ENCODE measurements around the gene ARHGEF10L.
"Not testable (repeated sequence)": the region's sequence is repeated elsewhere in the genome, so short reads cannot be mapped to it uniquely, and the experiment has no call there.

Gene ARHGEF10L

GRCh38 chr1:17539477-17540254 is at the start of gene ARHGEF10L:
Gene ARHGEF10L (plus strand): TSS chr1:17539698. CDS start chr1:17580596, 40,898 bp downstream.
- Histone ChIP-seq H3K4me1 (ENCODE audit: control insufficient read depth in 1 of 2, insufficient read depth in 1 of 2, low read depth in 1 of 2, low read length in 1 of 2) (no peaks in the 10 kb centered on the region), H3K9me3 (no peaks in the 10 kb centered on the region), H3K27ac (no peak within 1 kb of the TSS), H3K36me3 (no peaks in the 10 kb centered on the region), H3K4me3 (ENCODE audit: low read depth in 1 of 2, low read length in 1 of 2) (no peak within 1 kb of the TSS), H3K27me3 (peaks cover 93% of the 10 kb centered on the region)
- TF ChIP-seq CTCF (IDR thresholded peaks at IDR 0.05): no peak

GRCh38 chr1:17489768-17490417 is 49.6 kb upstream of the ARHGEF10L start:
- not testable (repeated sequence) for H3K27ac ChIP-seq

GRCh38 chr1:17490667-17491066 is 48.8 kb upstream of the ARHGEF10L start:
- not testable (repeated sequence) for H3K9me3 ChIP-seq; H3K4me1 ChIP-seq (ENCODE audit: control insufficient read depth in 1 of 2, insufficient read depth in 1 of 2, low read depth in 1 of 2, low read length in 1 of 2); H3K36me3 ChIP-seq; H3K27ac ChIP-seq; H3K27me3 ChIP-seq; H3K4me3 ChIP-seq (ENCODE audit: low read depth in 1 of 2, low read length in 1 of 2)

More at GRCh38 chr1:17489768-17490417, 49.6 kb upstream of the ARHGEF10L start:
- H3K4me1 ChIP-seq (ENCODE audit: control insufficient read depth in 1 of 2, insufficient read depth in 1 of 2, low read depth in 1 of 2, low read length in 1 of 2); H3K4me3 ChIP-seq (ENCODE audit: low read depth in 1 of 2, low read length in 1 of 2); H3K36me3 ChIP-seq; H3K9me3 ChIP-seq; H3K27me3 ChIP-seq: not testable (repeated sequence)

GRCh38 chr1:17494114-17494729 is 45.3 kb upstream of the ARHGEF10L start:
- peak; percentile 59 for TF ChIP-seq CTCF (IDR thresholded peaks at IDR 0.05)
- H3K4me3 ChIP-seq (ENCODE audit: low read depth in 1 of 2, low read length in 1 of 2): no peak overlapping the region
- no peak overlapping the region for H3K27ac ChIP-seq
- no peaks in the 10 kb centered on the region for H3K36me3 ChIP-seq
- no peaks in the 10 kb centered on the region for H3K4me1 ChIP-seq (ENCODE audit: control insufficient read depth in 1 of 2, insufficient read depth in 1 of 2, low read depth in 1 of 2, low read length in 1 of 2)
- H3K9me3 ChIP-seq: no peaks in the 10 kb centered on the region
- peaks cover 14% of the 10 kb centered on the region for H3K27me3 ChIP-seq

GRCh38 chr1:17496419-17496818 is 43.1 kb upstream of the ARHGEF10L start:
- Histone ChIP-seq H3K9me3 (no peaks in the 10 kb centered on the region), H3K4me3 (ENCODE audit: low read depth in 1 of 2, low read length in 1 of 2) (no peak overlapping the region), H3K27me3 (peaks cover 14% of the 10 kb centered on the region), H3K4me1 (ENCODE audit: control insufficient read depth in 1 of 2, insufficient read depth in 1 of 2, low read depth in 1 of 2, low read length in 1 of 2) (no peaks in the 10 kb centered on the region), H3K27ac (no peak overlapping the region), H3K36me3 (no peaks in the 10 kb centered on the region)
- TF ChIP-seq CTCF (IDR thresholded peaks at IDR 0.05): no peak

GRCh38 chr1:17498214-17498613 is 41.3 kb upstream of the ARHGEF10L start:
- no peak overlapping the region for H3K27ac ChIP-seq
- TF ChIP-seq CTCF (IDR thresholded peaks at IDR 0.05): no peak
- H3K4me1 ChIP-seq (ENCODE audit: control insufficient read depth in 1 of 2, insufficient read depth in 1 of 2, low read depth in 1 of 2, low read length in 1 of 2): no peaks in the 10 kb centered on the region
- no peaks in the 10 kb centered on the region for H3K36me3 ChIP-seq
- no peaks in the 10 kb centered on the region for H3K9me3 ChIP-seq
- no peak overlapping the region for H3K4me3 ChIP-seq (ENCODE audit: low read depth in 1 of 2, low read length in 1 of 2)
- H3K27me3 ChIP-seq: peaks cover 14% of the 10 kb centered on the region
